Glutamatergic neuron (in vitro differentiated cells): Measurements from ENCODE around the gene TADA2B. TPM values are rescaled to one million over a fixed set of nuclear protein-coding genes. Genes with fewer than 3 reads are reported as not detected.
A peak's percentile ranks its signal among the peaks of the same experiment; 100 is the strongest.

Source experiments
- DNase-seq: peaks from one replicate; pipeline ENCODE4 v3.0.0; 2022
- H3K27ac Mint-ChIP-seq: one replicate; pipeline ENCODE4 v1.8.0; 2020; ENCODE audit warnings: mild to moderate bottlenecking, mixed read lengths, inconsistent platforms; ENCODE audit not compliant: unreplicated experiment
- H3K27me3 Mint-ChIP-seq: one replicate; pipeline ENCODE4 v1.8.0; 2020; ENCODE audit warnings: mild to moderate bottlenecking, moderate library complexity, mixed read lengths, inconsistent platforms; ENCODE audit not compliant: unreplicated experiment
- H3K36me3 Mint-ChIP-seq: one replicate; pipeline ENCODE4 v1.8.0; 2020; ENCODE audit warnings: mild to moderate bottlenecking, mixed read lengths, inconsistent platforms; ENCODE audit not compliant: unreplicated experiment
- H3K4me1 Mint-ChIP-seq: one replicate; pipeline ENCODE4 v1.8.0; 2020; ENCODE audit warnings: mild to moderate bottlenecking, low read depth, mixed read lengths, inconsistent platforms; ENCODE audit not compliant: unreplicated experiment
- H3K4me3 Mint-ChIP-seq: one replicate; pipeline ENCODE4 v1.8.0; 2020; ENCODE audit warnings: mild to moderate bottlenecking, mixed read lengths, inconsistent platforms; ENCODE audit not compliant: unreplicated experiment
- H3K9me3 Mint-ChIP-seq: one replicate; pipeline ENCODE4 v1.8.0; 2020; ENCODE audit warnings: mild to moderate bottlenecking, moderate library complexity, mixed read lengths, inconsistent platforms; ENCODE audit not compliant: unreplicated experiment
- long read RNA-seq: library from polyadenylated mRNA; unstranded; transcript quantifications from one replicate; pipeline ENCODE4 v2.0.0, GENCODE V29; 2020; ENCODE audit not compliant: unreplicated experiment
- total RNA-seq: library from RNA; stranded (reverse); fragmentation: NEBNext Ultra II Directional; extraction: Animal tissue kit (Norgen Biotek cat#: 25700); gene quantifications from one replicate; pipeline ENCODE4 v1.2.1, GENCODE V29; 2021; ENCODE audit not compliant: unreplicated experiment
- TF ChIP-seq, protein P1 (sequence below): fragments of 200-600 bp; sonication (generic); IDR thresholded peaks from one replicate; pipeline ENCODE4 v1.5.0; 2021; ENCODE audit not compliant: partially characterized antibody, unreplicated experiment

TADA2B gene, protein sequence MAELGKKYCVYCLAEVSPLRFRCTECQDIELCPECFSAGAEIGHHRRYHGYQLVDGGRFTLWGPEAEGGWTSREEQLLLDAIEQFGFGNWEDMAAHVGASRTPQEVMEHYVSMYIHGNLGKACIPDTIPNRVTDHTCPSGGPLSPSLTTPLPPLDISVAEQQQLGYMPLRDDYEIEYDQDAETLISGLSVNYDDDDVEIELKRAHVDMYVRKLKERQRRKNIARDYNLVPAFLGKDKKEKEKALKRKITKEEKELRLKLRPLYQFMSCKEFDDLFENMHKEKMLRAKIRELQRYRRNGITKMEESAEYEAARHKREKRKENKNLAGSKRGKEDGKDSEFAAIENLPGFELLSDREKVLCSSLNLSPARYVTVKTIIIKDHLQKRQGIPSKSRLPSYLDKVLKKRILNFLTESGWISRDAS
- 14.3 TPM for total RNA-seq
- long read RNA-seq = 0 reads

DNA sequence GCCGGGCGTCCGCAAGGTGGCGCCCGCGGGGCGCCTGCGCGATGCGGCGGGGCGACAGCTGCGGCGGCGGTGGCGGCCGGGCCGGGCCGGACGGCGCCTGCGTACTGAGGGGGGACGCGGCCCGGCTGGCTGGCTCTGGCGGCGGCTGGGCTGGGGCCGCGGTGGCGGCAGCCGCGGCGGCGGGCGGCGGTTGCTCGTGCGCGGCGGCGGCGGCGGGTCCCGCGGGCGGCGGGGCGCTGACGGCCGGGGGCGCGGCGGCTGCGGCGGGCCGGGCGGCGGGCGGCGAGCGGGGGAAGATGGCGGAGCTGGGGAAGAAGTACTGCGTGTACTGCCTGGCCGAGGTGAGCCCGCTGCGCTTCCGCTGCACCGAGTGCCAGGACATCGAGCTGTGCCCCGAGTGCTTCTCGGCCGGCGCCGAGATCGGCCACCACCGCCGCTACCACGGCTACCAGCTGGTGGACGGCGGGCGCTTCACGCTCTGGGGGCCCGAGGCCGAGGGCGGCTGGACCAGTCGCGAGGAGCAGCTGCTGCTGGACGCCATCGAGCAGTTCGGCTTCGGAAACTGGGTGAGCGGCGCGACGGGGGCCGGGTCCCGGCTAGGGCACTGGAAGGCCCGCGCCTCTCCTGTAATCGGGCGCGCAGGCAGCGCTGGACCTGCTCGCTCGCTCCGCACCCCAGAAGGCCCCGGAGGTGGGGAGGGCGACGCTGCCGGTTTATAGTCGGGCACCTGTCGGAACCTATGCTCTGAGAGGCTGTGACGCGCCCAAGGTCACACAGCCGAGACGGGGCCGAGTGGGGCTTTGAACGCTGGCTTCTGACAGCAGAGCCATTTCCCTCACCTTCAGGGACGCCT, at the start of gene TADA2B:
TSS of gene TADA2B (plus strand) at position 89 of the 853 bp plus-strand sequence. CDS start at position 297, 208 bp downstream.
- Mint-ChIP-seq H3K4me3 (peak within 1 kb of the TSS; percentile 96), H3K27ac (peak within 1 kb of the TSS; percentile 89), H3K4me1 (peaks cover 35% of the 10 kb centered on the region), H3K9me3 (peaks cover 14% of the 10 kb centered on the region), H3K27me3 (peaks cover 13% of the 10 kb centered on the region), H3K36me3 (no peaks in the 10 kb centered on the region)
- DNase-seq = peak; percentile 51
- TF ChIP-seq, protein P1, sequence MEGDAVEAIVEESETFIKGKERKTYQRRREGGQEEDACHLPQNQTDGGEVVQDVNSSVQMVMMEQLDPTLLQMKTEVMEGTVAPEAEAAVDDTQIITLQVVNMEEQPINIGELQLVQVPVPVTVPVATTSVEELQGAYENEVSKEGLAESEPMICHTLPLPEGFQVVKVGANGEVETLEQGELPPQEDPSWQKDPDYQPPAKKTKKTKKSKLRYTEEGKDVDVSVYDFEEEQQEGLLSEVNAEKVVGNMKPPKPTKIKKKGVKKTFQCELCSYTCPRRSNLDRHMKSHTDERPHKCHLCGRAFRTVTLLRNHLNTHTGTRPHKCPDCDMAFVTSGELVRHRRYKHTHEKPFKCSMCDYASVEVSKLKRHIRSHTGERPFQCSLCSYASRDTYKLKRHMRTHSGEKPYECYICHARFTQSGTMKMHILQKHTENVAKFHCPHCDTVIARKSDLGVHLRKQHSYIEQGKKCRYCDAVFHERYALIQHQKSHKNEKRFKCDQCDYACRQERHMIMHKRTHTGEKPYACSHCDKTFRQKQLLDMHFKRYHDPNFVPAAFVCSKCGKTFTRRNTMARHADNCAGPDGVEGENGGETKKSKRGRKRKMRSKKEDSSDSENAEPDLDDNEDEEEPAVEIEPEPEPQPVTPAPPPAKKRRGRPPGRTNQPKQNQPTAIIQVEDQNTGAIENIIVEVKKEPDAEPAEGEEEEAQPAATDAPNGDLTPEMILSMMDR = peak; percentile 13

DNA sequence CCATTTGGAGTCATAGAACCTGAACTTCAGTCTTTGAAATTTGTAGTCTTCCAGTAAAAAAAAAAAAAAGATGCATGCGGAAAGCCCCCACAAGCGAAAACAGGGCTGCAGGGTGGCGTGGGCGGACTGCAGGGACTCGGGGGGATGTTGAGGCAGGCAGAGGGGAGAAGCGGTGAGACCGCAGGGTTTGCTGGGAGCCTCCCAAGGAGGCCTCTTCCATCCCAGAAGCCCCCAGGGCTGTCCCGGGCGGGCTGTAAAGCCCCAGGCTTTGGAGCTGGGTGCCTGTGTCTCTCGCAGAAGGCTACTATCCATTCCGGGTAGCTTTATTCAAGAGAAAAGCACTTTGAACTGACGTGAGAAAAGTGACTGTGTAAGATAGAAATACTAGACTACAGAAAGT, 46.7 kb upstream of the TADA2B start:
- H3K36me3 Mint-ChIP-seq = no peaks in the 10 kb centered on the region
- peaks cover 3% of the 10 kb centered on the region for H3K27me3 Mint-ChIP-seq
- DNase-seq = no peak
- H3K27ac Mint-ChIP-seq = no peak overlapping the region
- TF ChIP-seq, protein P1 = no peak
- peaks cover 5% of the 10 kb centered on the region for H3K4me1 Mint-ChIP-seq
- no peak overlapping the region for H3K4me3 Mint-ChIP-seq
- H3K9me3 Mint-ChIP-seq = peaks cover 1% of the 10 kb centered on the region

DNA sequence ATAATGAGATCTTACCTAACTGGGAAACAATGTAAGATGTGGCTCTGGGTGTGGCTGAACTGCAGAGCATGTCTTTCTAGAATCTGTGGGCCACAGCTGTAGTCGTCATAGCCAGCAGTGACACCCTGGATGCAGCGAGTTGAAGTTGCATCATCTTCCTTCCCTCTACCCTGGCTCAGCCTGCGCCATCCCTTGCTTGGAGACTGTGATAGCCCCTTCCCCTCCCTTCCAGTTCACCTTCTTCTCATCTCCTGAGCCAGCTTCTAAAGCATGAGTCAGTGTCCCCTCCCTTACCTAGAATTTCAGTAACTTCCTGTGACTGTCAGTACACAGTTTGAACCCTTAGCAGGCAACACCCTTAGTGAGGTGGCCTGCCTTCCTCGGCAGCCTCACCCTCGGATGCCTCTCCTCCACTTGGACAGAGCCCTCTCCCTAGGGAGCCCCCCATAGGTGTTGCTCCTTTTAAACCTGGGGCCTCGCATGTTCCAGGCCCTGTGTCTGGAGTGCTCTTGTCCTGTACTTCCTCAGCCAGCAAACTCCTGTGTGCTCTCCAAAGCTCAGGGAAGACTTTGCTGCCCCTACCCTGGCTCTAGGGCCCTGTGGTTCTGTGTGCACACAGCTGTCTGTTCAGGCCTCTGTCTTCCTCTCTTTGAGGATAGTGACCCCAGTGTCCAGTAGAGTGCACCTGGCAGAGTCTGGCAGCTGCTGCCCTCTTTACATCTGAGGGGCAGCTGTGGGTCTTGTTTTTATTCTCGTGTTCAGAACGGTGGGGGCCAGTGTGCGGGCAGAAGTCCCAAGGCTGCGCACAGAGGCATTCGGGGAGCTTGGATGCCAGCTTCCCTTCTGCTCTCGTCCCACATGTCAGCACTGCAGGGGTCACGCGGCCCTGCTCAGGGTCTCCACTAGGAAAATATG, 43.7 kb upstream of the TADA2B start:
- TF ChIP-seq, protein P1 = no peak
- Mint-ChIP-seq H3K4me1 (no peaks in the 10 kb centered on the region), H3K9me3 (peaks cover 1% of the 10 kb centered on the region), H3K4me3 (no peak overlapping the region), H3K27me3 (peaks cover 6% of the 10 kb centered on the region), H3K27ac (no peak overlapping the region), H3K36me3 (no peaks in the 10 kb centered on the region)
- no peak for DNase-seq

DNA sequence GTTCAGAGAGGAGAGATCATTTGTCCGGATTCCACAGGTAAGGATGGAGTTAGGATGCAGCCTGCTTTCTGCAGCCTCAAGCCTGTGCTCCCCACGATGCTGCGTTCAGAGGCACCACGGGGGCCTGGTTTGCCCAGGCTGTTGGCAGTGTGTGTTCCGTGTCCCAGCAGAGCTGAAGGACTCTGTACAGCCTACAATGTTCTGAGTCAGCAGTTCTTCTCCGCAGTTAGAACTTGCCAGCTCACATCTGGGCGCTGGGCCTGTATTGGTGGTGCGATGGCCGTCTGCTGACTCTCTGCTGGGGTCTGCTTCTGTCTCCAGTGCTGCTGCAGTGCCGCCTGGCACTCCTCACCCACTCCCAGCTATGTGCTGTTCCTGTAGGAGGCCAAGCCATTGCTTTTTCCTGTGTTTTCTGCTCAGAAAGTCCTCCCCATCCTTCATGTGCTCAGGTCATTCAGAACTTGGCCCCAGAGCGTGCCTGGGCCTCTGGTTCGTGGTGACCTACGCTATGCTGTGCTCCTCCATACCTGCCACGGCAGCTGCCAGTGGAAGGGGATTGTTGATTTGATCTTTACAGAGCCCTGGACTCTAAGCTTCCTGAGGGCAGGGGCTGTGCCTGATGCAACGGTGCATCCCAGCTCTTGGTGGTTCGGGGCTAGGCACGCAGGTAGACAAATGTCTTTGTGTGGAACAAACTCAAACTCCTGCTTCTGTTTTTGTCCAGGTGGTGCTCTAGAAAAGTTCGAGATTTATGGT, 42.6 kb upstream of the TADA2B start:
- Mint-ChIP-seq H3K4me3 (no peak overlapping the region), H3K36me3 (no peaks in the 10 kb centered on the region), H3K27me3 (peaks cover 7% of the 10 kb centered on the region), H3K4me1 (no peaks in the 10 kb centered on the region), H3K27ac (no peak overlapping the region), H3K9me3 (peaks cover 1% of the 10 kb centered on the region)
- TF ChIP-seq, protein P1 = no peak
- no peak for DNase-seq
